NCI-H2081 (cell line): ENCODE measurements around the gene ARL2.
"Not testable (repeated sequence)": the region's sequence is repeated elsewhere in the genome, so short reads cannot be mapped to it uniquely, and the experiment has no call there.

Experiments
- DNase-seq, 2 experiments: peaks; one replicate each; lab custom pipeline; 2025; lab: John Stamatoyannopoulos, UW

The ARL2 gene

DNA sequence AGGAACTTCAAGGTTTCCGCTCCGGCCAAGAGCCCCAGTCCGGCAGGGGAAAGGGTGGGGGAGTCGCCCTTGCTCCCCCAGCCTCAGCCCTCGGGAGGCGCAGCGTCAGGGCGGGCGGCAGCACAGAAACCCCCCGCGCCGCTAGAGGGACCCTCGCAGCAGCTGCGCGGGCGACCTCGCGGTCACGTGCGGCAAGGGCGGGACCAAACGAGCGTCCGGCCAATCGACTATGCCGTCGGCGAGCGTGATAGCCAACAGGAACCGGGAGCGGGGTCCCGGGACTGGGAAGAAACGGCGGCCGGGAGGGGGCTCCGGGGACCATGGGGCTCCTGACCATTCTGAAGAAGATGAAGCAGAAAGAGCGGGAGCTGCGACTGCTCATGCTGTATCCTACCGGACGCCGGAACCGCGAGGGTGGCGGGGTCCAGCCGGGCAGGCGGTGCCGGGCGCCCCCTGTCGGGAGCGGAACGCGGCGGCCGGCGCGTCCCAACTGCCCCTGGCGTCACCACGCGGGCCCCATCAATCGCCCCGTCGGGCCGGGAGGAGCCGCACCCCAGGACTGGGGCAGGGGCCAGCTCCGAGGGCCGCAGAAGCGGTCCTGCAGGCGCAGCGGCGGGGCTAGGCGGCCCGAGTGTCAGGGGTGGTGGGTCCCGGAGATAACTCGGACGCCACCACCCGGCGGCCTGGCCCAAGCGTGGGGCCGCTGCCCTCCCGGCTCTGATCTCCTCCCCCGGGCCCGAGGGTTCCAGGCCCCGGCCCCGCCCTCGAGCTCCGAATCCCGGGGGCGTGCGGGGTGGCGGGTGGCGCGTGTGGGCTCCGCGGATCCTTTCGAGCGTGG lies at the start of gene ARL2:
TSS of gene ARL2 (plus strand) at position 273 of the 838 bp plus-strand sequence. CDS start at position 321, 48 bp downstream.
- peak; percentile 87 to 89 for DNase-seq

DNA sequence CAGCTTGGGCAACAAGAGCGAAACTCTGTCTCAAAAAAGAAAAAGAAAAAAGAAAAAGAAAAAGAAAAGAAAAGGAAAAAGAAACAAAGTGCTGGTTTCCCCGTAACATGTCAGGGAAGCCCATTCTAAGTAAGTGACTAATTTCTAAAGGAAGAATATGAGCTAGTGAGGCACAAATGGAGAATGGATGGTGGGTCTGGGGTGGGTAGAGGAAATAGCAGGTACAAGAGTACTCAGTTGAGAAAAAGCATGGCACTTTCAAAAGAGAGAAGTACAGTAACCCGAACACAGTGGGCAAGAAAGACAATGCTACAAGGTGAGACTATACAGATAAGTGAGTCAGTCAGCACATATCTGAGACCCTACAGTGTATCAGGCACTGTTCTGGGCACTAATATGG lies 46.6 kb upstream of the ARL2 start:
- no peak for DNase-seq

DNA sequence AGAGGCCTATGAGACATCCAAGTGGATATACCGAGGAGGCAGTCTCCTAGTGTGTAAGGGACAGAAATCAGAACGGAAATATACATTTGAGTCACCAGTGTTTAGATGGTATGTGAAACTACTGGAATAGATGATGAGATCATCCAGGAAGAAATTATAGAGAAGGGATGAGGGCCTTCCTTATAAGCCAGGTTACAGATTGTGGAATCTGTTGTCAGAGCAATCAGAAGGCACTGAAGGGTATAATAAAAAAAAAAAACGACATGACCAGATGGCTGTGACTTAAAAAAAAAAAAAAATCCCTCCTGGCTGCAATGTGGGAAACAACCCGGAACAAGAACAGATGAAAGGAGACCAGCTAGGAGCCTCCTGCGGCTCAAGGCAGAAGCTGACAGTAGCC lies 44.8 kb upstream of the ARL2 start:
- DNase-seq = no peak

DNA sequence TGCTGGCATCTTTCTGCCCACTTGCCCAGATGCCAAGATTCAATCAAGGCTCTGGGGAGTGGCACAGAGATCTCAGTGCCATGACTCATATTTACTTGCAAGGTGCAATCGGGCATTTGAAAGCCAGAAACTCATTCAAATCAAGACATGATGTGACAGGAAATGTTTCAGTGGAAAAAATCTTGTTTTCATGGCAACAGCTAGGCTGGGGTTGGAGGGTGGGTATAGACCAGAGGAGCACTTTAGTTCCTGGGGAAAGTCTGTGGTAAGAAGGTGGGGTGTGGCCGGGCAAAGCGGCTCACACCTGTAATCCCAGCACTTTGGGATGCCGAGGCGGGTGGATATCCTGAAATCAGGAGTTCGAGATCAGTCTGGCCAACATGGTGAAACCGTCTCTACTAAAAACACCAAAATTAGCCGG lies 43.2 kb upstream of the ARL2 start:
- no peak for DNase-seq

DNA sequence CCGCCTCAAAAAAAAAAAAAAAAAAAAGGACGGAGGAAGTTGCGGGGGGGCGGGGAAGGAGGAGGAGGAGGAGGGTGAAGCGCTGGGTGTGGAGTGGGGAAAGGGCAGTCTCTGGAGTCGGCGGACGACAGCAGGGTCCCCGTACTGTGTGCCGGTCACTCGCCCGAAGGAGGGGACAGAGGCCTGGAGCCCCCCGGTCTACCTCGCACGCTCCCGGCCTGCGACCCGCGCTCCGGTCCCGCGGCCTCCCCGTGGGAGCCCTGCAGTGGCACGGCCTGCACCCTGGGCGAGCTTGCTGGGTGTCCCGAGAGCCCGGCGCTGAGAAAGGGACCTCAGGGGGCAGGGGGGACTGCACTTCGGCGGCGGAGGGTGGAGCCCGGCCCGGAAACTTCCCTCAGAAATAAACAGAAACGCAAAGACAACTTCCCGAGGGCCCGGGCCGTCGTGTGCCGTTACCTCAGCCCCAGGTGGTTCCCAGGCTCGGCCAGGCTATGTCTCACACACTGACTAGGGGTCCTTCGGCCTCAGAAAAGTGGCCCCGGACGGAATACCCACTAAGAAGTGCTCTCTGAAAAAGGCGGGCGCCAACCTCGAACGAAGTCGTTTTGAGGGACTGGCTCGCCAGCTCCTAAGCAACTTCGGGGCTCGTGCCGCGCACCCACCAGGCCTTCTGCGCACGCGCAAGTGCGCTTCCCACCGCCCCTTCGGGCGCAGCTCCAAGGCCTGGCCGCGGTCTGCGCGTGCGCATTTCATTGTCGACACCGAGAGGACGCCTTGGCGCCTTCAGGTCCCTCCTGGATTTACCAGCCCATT lies 42.3 kb upstream of the ARL2 start, which contains the start of gene MAJIN:
TSS of gene MAJIN (minus strand) at position 688 of the 813 bp plus-strand sequence. CDS start 12,703 bp downstream, outside the sequence.
- DNase-seq = no peak

DNA sequence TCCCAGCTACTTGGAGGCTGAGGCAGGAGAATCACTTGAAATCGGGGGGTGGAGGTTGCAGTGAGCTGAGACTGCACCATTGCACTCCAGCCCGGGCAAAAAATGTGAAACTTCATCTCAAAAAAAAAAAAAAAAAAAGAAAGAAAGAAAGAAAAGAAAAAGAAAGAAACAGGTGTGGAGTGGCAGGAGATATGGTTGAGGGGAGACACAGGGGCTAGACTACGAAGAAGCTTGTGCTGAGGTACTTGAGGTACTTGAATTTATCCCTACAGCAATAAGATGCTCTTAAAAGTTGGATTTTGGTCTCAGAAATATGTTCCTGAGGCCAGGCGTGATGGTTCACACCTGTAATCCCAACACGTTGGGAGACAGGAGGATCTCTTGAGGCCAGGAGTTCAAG lies 39.8 kb upstream of the ARL2 start:
- DNase-seq = no peak

DNA sequence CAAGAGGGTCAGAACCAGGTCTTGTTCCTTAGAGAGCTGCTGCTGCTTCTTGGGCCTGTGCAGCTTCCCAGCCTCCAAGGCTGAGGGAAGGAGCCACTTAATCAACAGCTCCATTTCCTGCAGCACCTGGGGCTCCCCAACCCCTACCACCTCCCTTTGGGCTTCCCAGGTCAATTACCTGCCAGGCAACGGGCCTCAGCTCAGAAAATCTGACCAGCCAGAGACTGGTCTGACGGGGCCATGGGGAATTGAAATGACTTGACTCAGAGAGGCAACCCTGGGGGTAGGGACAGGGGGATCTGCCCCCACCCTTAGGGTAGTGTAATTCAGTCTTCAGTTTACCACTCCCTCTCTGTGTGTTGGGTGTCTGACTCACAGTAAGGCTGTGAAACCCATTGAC lies 37.3 kb upstream of the ARL2 start:
- DNase-seq = no peak

DNA sequence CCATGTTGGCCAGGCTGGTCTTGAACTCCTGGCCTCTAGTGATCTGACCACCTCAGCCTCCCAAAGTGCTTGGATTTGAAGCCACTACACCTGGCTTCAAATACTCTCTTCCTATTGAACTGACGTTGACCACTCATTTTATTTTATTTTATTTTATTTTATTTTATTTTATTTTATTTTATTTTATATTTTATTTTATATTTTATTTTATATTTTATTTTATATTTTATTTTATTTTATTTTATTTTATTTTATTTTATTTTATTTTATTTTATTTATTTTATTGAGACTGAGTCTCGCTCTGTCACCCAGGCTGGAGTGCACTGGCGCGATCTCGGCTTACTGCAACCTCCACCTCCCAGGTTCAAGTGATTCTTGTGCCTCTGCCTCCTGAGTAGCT lies 30.6 kb upstream of the ARL2 start:
- not testable (repeated sequence) for DNase-seq

DNA sequence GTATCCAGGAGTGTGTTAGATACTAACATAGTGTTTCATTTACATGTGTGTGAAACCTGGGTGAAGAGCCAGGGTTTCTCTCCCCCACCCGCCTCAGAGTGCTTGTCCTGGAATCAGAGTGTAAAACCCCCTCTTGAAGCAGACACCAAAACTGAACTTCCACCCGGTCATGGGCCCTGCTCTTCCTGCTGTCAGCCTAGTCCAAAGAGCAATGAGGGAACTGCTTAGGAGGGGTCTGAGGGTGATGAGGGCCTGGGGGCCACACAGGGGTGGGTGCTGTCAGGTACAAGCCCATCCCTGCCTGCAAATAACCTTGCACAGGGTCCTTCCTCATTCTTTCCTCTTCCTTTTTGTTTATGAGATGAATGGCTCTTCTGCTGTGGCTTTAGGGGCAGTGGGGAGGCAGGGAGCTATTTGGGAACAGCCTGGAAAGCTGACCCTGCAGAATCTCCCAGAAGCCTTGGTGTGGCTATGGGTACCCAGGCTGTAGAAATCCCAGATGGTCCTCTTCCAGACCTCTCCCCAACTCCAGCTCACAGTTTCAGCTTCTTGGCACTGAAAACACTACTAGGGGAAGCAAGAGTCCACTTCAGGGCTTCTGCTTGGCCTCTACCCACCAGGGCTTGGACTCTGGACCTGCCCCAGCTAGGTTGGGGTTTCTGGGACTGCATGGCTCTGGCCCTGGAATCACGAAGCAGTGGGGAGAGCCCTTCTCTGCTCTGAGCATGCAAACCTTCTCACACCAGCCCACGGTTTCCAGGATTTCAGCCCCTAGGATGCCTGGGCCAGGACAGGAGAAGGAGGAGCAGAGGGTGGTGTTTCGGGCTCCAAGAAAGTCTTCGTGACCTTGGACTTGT lies 25.7 kb upstream of the ARL2 start:
- DNase-seq = no peak

DNA sequence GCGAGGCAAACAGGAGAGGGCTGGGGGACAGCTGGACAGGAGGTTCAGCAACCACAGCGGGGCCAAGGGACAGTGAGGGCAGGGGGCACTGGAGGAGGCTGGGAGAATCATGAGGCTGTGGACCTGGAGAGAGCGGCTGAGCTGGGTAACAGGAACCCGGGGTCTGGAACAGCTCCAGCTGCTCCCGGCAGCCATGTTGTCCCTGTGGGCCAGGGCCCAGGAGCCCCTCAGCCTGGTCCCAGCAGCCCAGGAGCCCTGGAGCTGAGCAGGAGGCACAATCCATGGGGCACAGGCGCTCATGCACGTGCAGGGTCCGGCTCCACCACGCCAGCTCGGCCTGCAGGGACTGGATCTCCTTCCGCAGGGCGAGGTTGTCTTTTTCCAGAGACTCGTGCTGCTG lies 24.5 kb upstream of the ARL2 start:
- no peak for DNase-seq

DNA sequence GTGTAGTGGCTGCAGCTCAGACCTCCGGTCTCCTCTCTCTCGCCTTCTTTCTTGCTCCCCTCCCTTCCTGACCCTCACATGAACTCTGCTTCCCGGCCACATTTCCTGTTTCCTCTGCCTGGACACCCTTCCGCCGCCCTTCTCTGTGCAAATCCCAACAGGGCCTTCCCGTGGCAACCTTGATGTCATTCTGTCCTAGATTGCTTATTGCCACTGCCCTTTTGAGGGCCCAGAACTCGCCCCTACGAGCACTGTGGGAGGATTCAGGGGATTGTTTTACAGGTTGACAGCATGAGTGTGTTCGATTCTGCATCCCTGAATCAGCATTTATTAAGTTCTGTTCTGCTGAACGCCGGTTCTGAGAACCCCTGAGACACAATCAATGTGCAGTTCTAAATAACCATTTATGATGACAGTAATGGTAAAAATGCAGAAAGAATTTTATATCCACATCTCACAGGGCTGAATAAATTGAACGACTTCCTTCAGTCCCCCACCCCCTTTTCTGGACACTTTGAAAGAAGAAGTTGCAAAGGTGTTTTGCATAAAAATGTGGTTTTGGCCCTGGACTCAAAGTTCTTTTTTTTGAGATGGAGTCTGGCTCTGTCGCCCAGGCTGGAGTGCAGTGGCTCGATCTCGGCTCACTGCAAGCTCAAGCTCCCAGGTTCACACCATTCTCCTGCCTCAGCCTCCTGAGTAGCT lies 23.6 kb upstream of the ARL2 start:
- no peak for DNase-seq

DNA sequence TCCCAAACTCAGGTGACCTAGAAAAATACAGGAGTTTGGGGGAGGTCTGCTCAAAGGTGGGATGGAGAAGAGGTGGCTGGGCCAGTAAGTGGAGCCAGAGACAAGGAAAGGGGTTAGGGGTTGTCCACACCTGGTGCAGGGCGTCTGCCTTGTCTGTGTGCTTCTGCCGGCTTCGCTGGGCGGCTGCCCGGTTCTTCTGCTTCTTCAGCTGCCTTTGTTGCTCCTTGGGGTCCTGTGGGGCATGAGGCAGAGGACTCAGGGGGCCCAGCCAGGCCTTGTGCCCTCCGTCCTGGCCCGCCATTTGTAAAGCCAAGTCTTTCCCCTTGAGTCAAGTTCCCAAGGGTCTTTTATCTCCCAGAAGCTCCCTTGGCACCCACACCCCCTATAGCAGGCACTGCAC lies 19.6 kb upstream of the ARL2 start:
- DNase-seq = no peak

DNA sequence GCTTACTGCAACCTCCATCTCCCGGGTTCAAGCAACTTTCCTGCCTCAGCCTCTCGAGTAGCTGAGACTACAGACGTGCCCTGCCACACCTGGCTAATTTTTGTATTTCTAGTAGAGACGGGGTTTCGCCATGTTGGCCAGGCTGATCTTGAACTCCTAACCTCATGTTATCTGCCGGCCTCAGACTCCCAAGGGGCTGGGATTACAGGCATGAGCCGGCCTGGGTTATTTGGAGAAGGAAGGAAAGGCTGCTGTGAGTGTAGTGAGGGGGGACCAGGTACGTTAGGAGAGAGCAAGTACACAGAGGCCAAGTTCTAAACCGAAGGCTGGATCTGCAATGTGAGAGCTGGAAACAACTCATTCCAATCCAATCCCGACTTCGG lies 17.6 kb upstream of the ARL2 start:
- no peak for DNase-seq

DNA sequence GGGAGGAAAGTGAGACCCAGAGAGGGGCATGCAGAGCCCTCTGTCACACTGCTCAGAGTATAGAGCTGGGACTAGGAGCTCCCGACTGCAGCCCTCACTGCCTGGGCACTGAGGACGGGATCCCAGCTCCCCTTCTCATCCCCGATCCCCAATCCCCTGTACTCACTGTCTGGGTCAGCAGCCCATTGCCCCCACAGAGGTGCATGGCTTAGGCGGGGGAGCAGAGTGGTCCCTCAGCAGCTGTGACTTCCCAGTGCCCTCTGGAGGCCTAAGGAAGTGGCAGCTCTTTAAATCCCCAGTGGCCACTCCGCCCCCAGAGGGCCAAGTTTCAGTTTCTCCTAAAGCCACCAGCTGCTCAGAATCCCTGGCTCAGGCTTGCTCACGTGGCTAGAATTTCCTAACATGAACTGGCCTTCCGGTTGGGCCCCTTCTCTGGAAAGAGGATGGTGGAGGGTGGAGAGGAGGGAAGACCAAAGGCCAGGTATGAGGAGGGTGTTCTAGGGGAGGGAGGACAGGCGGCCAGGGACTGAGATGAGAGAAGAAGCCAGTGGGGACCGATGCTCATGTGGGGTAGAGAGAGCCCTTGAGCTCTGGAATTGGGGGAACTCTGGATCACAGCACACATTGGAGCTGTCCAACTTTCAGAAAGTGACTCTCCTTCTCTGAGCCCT lies 17.1 kb upstream of the ARL2 start, which contains the start of gene BATF2:
TSS of gene BATF2 (minus strand) at position 262 of the 671 bp plus-strand sequence. CDS start at position 205, 57 bp downstream.
- DNase-seq = peak in 1 of 2 experiments; percentile 21

DNA sequence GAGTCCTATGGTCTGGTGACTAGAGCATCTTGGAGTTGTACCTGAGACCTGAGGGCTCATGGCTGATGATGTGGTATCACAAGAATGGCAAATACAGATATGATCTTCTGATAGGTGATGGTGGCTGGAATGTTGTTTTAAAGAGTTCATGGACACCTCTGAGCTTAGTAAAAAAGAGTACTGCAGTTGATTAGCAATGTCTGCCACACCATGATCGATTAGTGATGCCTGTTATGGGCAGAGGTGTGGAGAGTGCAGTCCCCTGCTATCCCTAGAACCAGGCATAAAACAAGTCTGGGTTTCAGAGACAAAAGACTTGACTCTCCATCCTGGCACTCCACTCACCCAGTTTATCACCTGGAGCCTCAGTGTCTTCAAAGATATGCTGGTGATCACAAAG lies 15.8 kb upstream of the ARL2 start:
- DNase-seq = no peak

DNA sequence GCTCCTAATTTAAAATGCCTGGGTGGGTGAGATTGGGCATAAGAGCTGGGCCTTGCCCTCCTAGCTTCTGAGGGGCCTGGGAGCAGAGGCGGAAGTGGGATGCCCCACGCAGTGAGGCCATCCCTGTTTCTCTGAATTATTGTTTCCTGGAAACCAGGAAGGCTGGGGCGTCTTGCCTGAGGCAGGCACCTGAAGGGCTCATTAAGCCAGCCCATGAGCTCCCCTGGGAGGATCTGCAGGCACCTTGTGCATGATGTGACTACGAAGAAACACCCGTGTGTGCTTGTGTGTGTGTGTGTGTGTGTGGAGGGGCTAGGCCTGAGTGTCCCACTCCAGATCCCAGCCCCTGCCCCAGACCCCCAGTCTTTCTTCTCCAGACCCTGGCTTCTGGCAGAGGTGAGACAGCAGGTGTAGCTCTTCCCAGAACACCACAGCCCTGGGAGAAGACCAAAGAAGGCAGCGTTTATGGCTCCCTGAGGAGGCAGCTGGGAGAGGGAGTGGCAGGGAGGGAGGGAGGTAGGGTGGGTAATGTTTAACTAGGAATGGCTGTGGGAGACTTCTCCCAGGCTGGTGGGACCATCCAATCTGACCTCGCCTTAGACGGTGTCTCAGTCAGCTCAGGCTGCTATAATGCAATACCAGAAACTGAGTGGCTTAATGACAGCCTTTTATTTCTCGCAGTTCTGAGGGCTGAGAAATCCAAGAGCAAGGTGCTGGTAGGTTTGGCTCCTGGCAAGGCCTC lies 15.1 kb upstream of the ARL2 start:
- peak in 1 of 2 experiments; percentile 10 for DNase-seq

DNA sequence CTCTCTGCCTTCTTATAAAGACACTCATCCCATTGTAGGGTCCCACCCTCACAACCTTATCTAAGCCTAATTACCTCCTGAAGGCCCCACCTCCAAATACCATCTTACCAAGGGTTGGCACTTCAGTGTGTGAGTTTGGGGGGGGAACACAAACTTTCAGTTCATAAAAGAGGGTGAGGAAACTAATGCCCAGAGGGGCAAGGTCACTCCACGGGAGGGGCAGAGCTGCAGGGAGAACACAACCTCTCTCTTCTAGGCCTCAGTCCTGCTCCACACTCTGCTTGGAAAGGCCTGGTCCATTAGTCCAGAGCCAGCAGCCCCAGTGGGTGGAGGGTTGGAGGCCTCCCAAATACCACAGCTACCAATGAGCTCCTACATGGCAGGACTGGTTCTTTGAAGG lies 14.5 kb upstream of the ARL2 start:
- DNase-seq = no peak

DNA sequence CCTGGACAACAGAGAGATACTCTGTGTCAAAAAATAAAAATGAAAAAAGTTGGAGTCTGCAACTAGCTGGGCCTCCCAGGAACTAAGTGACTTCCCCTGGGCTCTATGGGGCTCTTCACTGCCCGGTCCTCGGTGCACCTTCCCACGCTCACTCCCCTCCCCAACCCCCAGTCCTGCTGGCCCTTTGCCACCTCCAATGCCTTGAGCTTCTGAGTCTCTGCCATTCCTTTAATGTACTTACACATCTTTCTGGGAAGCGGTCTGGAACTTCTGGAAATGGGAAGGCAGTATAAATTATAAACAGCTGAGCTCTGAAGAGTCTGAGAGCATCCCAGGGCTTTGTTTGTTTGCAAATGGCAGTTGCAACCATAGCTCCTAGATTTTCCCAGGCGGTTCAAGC lies 11.3 kb upstream of the ARL2 start:
- DNase-seq = no peak

DNA sequence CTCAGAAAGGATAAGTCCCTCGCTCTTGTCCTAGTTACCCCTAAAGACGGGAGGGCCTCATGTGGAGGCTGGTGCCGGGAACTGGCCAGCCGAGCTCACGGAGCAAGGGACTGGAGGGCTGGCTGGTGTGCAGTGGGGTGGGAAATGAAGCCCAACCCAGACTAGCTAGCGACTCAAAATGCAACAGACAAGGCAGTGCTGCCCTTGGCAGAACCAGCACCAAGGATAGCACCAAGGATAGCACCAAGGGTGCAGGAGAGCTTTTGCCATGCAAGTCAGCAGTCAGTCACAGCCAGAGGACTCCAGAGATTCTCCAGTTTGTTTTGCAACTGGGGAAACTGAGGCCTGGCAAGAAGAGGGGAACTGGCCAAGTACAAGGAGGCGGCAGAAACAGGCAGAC lies 10.7 kb upstream of the ARL2 start:
- no peak for DNase-seq

DNA sequence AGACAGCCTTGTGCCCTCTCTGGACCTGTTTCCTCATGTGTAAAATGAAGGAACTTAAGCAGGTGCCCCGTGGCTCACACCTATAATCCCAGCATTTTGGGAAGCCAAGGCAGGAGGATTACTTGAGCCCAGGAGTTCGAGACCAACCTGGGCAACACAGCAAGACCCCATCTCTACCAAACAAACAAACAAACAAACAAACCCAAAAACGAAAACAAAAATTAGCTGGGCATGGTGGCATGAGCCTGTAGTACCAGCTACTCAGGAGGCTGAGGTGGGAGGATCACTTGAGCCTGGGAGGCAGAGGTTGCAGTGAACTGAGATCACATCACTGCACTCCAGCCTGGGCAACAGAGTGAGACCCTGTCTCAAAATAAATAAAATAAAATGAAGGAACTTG lies 10.0 kb upstream of the ARL2 start:
- DNase-seq = not testable (repeated sequence)
